ENCODE measurements around the gene LAMC2. TPM values are rescaled to one million over a fixed set of nuclear protein-coding genes. Genes with fewer than 3 reads are reported as not detected.

LAMC2 gene
- total and polyA plus RNA-seq, 9 donors, result 0.47 to 33.7 (median 2.9) TPM

DNA sequence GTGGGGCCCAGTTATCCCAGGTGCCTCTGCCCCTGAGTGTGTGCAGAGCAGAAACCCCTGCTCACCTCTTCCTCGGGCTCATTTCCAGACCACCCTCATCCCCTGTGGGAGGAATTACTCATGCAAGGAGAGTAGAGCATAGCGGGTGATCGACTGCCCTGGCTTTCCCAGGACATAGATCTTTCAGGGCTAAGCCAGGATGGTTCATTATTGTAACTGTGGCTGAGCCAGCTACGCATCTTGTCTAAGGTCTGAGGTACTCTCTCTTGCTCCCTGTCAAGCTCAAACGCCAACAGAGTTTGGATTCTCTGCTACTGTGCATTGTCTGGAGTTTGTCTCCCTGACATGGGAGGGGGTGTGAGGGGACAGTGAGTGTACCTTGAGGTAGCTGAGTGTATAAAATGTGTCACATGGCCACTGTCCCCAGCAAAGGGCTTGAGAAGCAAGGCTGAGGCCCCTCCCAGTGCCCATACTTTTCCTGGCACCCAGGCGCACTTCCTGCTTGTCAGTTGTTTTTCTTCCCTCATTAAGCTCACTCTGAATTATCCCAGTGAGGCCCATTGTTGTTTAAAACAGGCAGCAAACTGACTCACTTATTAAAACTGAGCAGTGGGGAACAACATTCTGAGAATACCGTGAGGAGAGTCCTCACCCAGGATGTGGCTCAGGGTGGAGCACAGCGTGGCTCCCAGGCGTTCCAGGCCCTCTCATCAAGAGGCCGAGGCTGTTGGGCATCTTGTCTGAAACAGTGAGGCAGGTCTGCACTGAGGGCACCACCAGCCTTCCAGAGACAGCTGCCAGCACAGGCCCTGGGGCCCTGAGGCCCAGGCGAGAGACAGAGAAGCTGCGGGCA, 92.9 kb downstream of the LAMC2 start:
- Histone ChIP-seq H3K27ac (no peak overlapping the region), H3K27me3 (no peaks in the 10 kb centered on the region), H3K36me3 (no peaks in the 10 kb centered on the region), H3K4me1 (ENCODE audit: insufficient read depth) (peaks cover 7% of the 10 kb centered on the region), H3K4me3 (no peak overlapping the region), H3K9me3 (no peaks in the 10 kb centered on the region)
- no peak for DNase-seq
- intact Hi-C loops (cut with DNase I), result loop anchor here in 1 of 4 donors (10.0 kb wide), 1 partner anchor 346 kb away; no protein-coding TSS in a partner anchor
- 77 to 79% (median 78%) methylated on average over 12 of the region's 12 CpGs for WGBS, 3 donors
- TF ChIP-seq POLR2A (IDR thresholded peaks at IDR 0.05) (no peak), EP300 (IDR thresholded peaks at IDR 0.05) (no peak)
- TF ChIP-seq, protein P1, sequence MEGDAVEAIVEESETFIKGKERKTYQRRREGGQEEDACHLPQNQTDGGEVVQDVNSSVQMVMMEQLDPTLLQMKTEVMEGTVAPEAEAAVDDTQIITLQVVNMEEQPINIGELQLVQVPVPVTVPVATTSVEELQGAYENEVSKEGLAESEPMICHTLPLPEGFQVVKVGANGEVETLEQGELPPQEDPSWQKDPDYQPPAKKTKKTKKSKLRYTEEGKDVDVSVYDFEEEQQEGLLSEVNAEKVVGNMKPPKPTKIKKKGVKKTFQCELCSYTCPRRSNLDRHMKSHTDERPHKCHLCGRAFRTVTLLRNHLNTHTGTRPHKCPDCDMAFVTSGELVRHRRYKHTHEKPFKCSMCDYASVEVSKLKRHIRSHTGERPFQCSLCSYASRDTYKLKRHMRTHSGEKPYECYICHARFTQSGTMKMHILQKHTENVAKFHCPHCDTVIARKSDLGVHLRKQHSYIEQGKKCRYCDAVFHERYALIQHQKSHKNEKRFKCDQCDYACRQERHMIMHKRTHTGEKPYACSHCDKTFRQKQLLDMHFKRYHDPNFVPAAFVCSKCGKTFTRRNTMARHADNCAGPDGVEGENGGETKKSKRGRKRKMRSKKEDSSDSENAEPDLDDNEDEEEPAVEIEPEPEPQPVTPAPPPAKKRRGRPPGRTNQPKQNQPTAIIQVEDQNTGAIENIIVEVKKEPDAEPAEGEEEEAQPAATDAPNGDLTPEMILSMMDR (IDR thresholded peaks at IDR 0.05), result no peak

DNA sequence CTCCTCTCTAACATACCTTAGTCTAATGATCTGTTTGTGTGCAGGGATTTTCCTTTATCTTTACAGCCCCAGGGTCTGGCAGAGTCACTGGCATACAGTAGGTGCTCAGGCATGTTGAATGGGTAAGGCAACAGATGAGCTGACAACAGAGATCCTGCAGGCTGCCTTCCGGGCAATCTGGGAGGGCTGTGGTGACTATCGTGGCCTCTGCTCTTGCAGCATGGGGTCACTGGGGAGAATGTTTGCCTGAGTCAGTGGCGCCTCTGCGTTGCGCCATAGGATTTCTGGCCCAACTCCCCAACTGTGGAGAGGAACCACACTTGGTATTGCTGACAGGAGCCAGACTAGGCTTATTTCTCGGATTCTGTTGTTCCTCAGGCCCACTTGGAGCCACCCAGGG, 93.8 kb downstream of the LAMC2 start:
- intact Hi-C loops (cut with DNase I), result loop anchor here in 2 of 4 donors (2.0 to 10.0 kb wide), 4 partner anchors 37 to 345 kb away; no protein-coding TSS in a partner anchor
- no peaks in the 10 kb centered on the region for H3K36me3 ChIP-seq
- TF ChIP-seq, protein P1 (IDR thresholded peaks at IDR 0.05), result no peak
- TF ChIP-seq EP300 (IDR thresholded peaks at IDR 0.05), result no peak
- no peak for TF ChIP-seq POLR2A (IDR thresholded peaks at IDR 0.05)
- no peaks in the 10 kb centered on the region for H3K27me3 ChIP-seq
- no peaks in the 10 kb centered on the region for H3K9me3 ChIP-seq
- no peak overlapping the region for H3K27ac ChIP-seq
- peaks cover 7% of the 10 kb centered on the region for H3K4me1 ChIP-seq (ENCODE audit: insufficient read depth)
- WGBS, 3 donors, result 79 to 95% (median 89%) methylated on average over 6 of the region's 6 CpGs
- H3K4me3 ChIP-seq, result no peak overlapping the region
- DNase-seq, result no peak

DNA sequence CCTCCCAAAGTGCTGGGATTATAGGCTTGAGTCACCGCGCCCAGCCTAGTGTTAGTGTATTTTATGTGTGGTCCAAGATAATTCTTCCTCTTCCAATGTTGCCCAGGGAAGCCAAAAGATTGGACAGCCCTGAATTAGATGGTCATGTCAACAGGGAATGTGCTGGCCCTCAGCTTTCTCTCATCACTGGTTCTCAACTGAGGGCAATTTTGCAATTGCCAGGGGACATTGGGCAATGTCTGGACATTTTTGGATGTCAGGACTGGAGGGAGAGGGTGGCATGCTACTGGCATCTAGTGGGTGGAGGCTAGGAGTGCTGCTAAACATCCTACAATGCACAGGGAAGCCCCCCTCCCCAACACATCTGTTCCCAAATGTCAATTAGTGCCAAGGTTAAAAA, 95.0 kb downstream of the LAMC2 start:
- H3K9me3 ChIP-seq, result no peaks in the 10 kb centered on the region
- H3K36me3 ChIP-seq, result no peaks in the 10 kb centered on the region
- peaks cover 7% of the 10 kb centered on the region for H3K4me1 ChIP-seq (ENCODE audit: insufficient read depth)
- peak in 1 of 5 donors; percentile 51 for DNase-seq
- no peak overlapping the region for H3K4me3 ChIP-seq
- no peak for TF ChIP-seq POLR2A (IDR thresholded peaks at IDR 0.05)
- TF ChIP-seq, protein P1 (IDR thresholded peaks at IDR 0.05), result no peak
- no peak for TF ChIP-seq EP300 (IDR thresholded peaks at IDR 0.05)
- WGBS, 3 donors, result 86 to 97% (median 92%) methylated on average over 2 of the region's 2 CpGs
- no peaks in the 10 kb centered on the region for H3K27me3 ChIP-seq
- intact Hi-C loops (cut with DNase I), result loop anchor here in 2 of 4 donors (2.0 to 5.0 kb wide), 3 partner anchors 36 to 319 kb away; no protein-coding TSS in a partner anchor
- no peak overlapping the region for H3K27ac ChIP-seq

DNA sequence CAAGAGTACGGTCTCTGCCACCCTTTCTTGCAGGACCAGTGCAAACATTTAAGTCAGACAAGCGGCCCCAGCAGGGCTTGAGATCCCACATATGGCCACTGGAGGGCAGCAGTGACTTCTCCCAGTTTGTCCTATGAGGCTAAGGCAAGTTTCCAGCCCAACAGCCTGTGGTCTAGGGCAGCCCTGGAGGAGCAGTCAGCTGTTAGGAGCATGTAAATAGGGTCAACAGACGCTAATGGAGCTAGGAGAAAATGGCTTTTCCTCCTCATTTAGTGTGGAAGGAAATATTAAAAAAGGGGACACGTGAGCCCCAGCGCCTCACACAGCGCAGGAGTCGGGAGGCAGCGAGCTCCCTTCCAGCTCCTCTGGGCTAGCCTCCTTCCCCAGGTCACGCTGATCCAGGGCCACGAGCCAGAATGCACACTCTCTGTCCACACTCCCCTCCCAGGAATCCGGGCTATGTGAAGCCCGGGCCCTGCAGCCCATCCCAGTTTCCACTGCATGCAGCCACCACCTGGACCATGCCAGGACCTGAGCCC, 95.6 kb downstream of the LAMC2 start:
- H3K4me1 ChIP-seq (ENCODE audit: insufficient read depth), result peaks cover 7% of the 10 kb centered on the region
- DNase-seq, result peak; percentile 90 to 95 (median 93)
- H3K27ac ChIP-seq, result peak overlapping the region; percentile 22 to 32
- no peak for TF ChIP-seq EP300 (IDR thresholded peaks at IDR 0.05)
- TF ChIP-seq POLR2A (IDR thresholded peaks at IDR 0.05), result no peak
- TF ChIP-seq, protein P1 (IDR thresholded peaks at IDR 0.05), result peak; percentile 84 to 98 (median 91)
- no peaks in the 10 kb centered on the region for H3K9me3 ChIP-seq
- H3K4me3 ChIP-seq, result no peak overlapping the region
- no peaks in the 10 kb centered on the region for H3K36me3 ChIP-seq
- H3K27me3 ChIP-seq, result no peaks in the 10 kb centered on the region
- intact Hi-C loops (cut with DNase I), result loop anchor here in 3 of 4 donors (2.0 to 5.0 kb wide), 4 partner anchors 35 to 319 kb away; no protein-coding TSS in a partner anchor
- WGBS, 3 donors, result 4 to 6% (median 4%) methylated on average over 12 of the region's 12 CpGs

Data from ovary (tissue), 9 donors.